A549 (cell line): ENCODE measurements around the gene KIF3A. TPM values are rescaled to one million over a fixed set of nuclear protein-coding genes. Genes with fewer than 3 reads are reported as not detected.

Experiments
- ATAC-seq, 2 experiments: fragments of 200-7000 bp in 1 of 2; fragments of >200 bp in 1 of 2; cut with Nextera tagmentation in 1 of 2; cut with Tn5 transposase in 1 of 2; 3 replicates each; pipeline versions ENCODE4 v1.8.0 to v1.9.1; 2018 to 2020; ENCODE audit warnings: mild to moderate bottlenecking in 1 of 2, moderate library complexity in 1 of 2
- CTCF ChIA-PET: fragments of 300-600 bp; sonication (Branson Sonifier 250); formaldehyde crosslinking; extraction: SDS; loops from one replicate; lab custom pipeline; 2021; ENCODE audit warnings: antibody characterized with exemption, inconsistent platforms; lab: Yijun Ruan, JAX
- POLR2A ChIA-PET: fragments of 350-600 bp; formaldehyde crosslinking; extraction: SDS; loops from one replicate; lab custom pipeline; 2021; ENCODE audit warnings: antibody characterized with exemption, inconsistent platforms; lab: Yijun Ruan, JAX
- DNase-seq, 2 experiments: peaks; one replicate each; pipeline versions ENCODE4 v3.0.0 to v3.0.0-alpha.2; 2011 to 2016; ENCODE audit warnings: low read depth in 1 of 2, low spot score in 1 of 2
- FAIRE-seq: peaks from 2 replicates; lab custom pipeline; 2011; peaks lifted over from hg19 to GRCh38; lab: Jason Lieb, UNC
- H3K27ac ChIP-seq, 2 experiments: fragments of >200 bp; sonication (Bioruptor Twin); formaldehyde crosslinking; 3 replicates each; pipeline ENCODE4 v1.5.1; 2016 to 2017
- H3K4me1 ChIP-seq: fragments of >200 bp; sonication (Bioruptor Twin); formaldehyde crosslinking; 3 replicates; pipeline ENCODE4 v1.6.1; 2016
- H3K4me2 ChIP-seq: fragments of >200 bp; sonication (Bioruptor Twin); formaldehyde crosslinking; 3 replicates; pipeline ENCODE4 v1.6.1; 2016
- H3K4me3 ChIP-seq: fragments of >200 bp; sonication (Bioruptor Twin); formaldehyde crosslinking; 3 replicates; pipeline ENCODE4 v1.5.1; 2016
- H3K9me3 ChIP-seq: fragments of >200 bp; sonication (Bioruptor Twin); formaldehyde crosslinking; 3 replicates; pipeline ENCODE4 v1.6.1; 2016
- ATOH8 ChIP-seq: fragments of 250-450 bp; sonication (Bioruptor Pico); IDR thresholded peaks from 2 replicates; pipeline ENCODE4 v1.5.0; 2020; ENCODE audit warnings: low read depth, mild to moderate bottlenecking, moderate library complexity
- CHD2 ChIP-seq: fragments of 150-350 bp; IDR thresholded peaks from 2 replicates; pipeline ENCODE4 v1.6.1; 2014; ENCODE audit warnings: low read length; ENCODE audit not compliant: partially characterized antibody
- EHF ChIP-seq: fragments of 250-450 bp; sonication (Bioruptor Pico); IDR thresholded peaks from 2 replicates; pipeline ENCODE4 v1.5.0; 2020; ENCODE audit warnings: mild to moderate bottlenecking
- FOSB ChIP-seq: fragments of 250-450 bp; sonication (Bioruptor Pico); IDR thresholded peaks from 2 replicates; pipeline ENCODE4 v1.5.0; 2020; ENCODE audit warnings: mild to moderate bottlenecking, moderate library complexity
- GATA3 ChIP-seq: IDR thresholded peaks from 2 replicates; pipeline ENCODE4 v1.6.1; 2012; ENCODE audit warnings: borderline replicate concordance
- HDAC2 ChIP-seq: fragments of 200-600 bp; sonication (generic); IDR thresholded peaks from 2 replicates; pipeline ENCODE4 v1.6.1; 2016
- JUN ChIP-seq, 2 experiments: fragments of >200 bp; sonication (Bioruptor Twin); formaldehyde crosslinking; IDR thresholded peaks; 2 replicates in 1 of 2; 3 replicates in 1 of 2; pipeline ENCODE4 v1.6.1; 2016 to 2017
- MYC ChIP-seq: IDR thresholded peaks from 2 replicates; pipeline ENCODE4 v1.6.1; 2012; ENCODE audit warnings: mild to moderate bottlenecking, inconsistent platforms, low read length, improper control_type of control experiment, borderline replicate concordance
- PBX3 ChIP-seq: IDR thresholded peaks from 2 replicates; pipeline ENCODE4 v1.6.1; 2012
- PHF8 ChIP-seq: fragments of 200-600 bp; sonication (generic); IDR thresholded peaks from 2 replicates; pipeline ENCODE4 v1.6.1; 2016; ENCODE audit warnings: low read depth, mild to moderate bottlenecking, antibody characterized with exemption, moderate library complexity, borderline replicate concordance
- POLR2AphosphoS2 ChIP-seq: conservative IDR thresholded peaks from 2 replicates; pipeline ENCODE4 v1.6.1; 2012; ENCODE audit warnings: low read length, improper control_type of control experiment, inconsistent platforms
- RARB ChIP-seq: fragments of 250-450 bp; sonication (Bioruptor Pico); IDR thresholded peaks from 2 replicates; pipeline ENCODE4 v1.8.0; 2021; ENCODE audit warnings: mild to moderate bottlenecking, moderate library complexity
- RCOR1 ChIP-seq: fragments of 150-350 bp; IDR thresholded peaks from 2 replicates; pipeline ENCODE4 v1.6.1; 2014; ENCODE audit warnings: antibody characterized with exemption, low read length, low read depth
- REST ChIP-seq: fragments of 200-600 bp; sonication (generic); IDR thresholded peaks from 2 replicates; pipeline ENCODE4 v1.6.1; 2016; ENCODE audit warnings: antibody characterized with exemption, mild to moderate bottlenecking, moderate library complexity
- RNF2 ChIP-seq: fragments of 200-600 bp; sonication (generic); IDR thresholded peaks from 2 replicates; pipeline ENCODE4 v1.6.1; 2016; ENCODE audit warnings: low read depth, mild to moderate bottlenecking, antibody characterized with exemption, moderate library complexity, borderline replicate concordance
- SREBF2 ChIP-seq: fragments of 450-650 bp; IDR thresholded peaks from 2 replicates; pipeline ENCODE4 v1.6.1; 2014; ENCODE audit warnings: mild to moderate bottlenecking, moderate library complexity
- TFCP2L1 ChIP-seq: fragments of 250-450 bp; sonication (Bioruptor Pico); IDR thresholded peaks from 2 replicates; pipeline ENCODE4 v1.5.0; 2021; ENCODE audit warnings: mild to moderate bottlenecking
- ZFP36 ChIP-seq: fragments of 450-650 bp; IDR thresholded peaks from 2 replicates; pipeline ENCODE4 v1.6.1; 2014; ENCODE audit warnings: borderline replicate concordance; ENCODE audit not compliant: partially characterized antibody
- ZSCAN20 ChIP-seq: fragments of 250-450 bp; sonication (Bioruptor Pico); IDR thresholded peaks from 2 replicates; pipeline ENCODE4 v1.8.0; 2022; ENCODE audit warnings: mild to moderate bottlenecking, moderate library complexity
- WGBS: methylation state at CpG from one replicate; pipeline ENCODE4 v1.1.6; 2017; ENCODE audit errors: missing lambda C conversion rate; 5-methylcytosine and 5-hydroxymethylcytosine counted together
- polyA plus RNA-seq, 4 experiments: library from polyadenylated mRNA; depleted of rRNA in 3 of 4; stranded (reverse); fragments of >200 nt; fragmentation: RNase III in 1 of 4; extraction: RNeasy Plus Mini Kit Qiagen cat#74134 plus additional on column Dnase treatment in 1 of 4; gene quantifications; 2 replicates in 3 of 4; 3 replicates in 1 of 4; pipeline ENCODE4 v1.2.3, GENCODE V29; 2011 to 2017

KIF3A gene
- polyA plus RNA-seq, 2 of the 4 experiments (the other 2 are of a cell fraction) = 12.8 to 20.5 TPM

- POLR2A ChIA-PET = no interaction called here
These were observed 90.6 kb downstream of the KIF3A start for GRCh38 chr5:132646583-132647266.

GRCh38 chr5:132644177-132644576 is 93.2 kb downstream of the KIF3A start:
- no peak for ATAC-seq
- ChIA-PET POLR2A (no interaction called here), CTCF (interaction anchor here (0.7 to 2.5 kb wide), 5 partner anchors 12 to 138 kb away, joined by 3 to 5 read pairs (median 3); no protein-coding TSS in a partner anchor)
- Histone ChIP-seq H3K4me1 (no peaks in the 10 kb centered on the region), H3K4me3 (no peak overlapping the region), H3K9me3 (no peaks in the 10 kb centered on the region), H3K27ac (no peak overlapping the region), H3K4me2 (no peak overlapping the region)
- no peak for FAIRE-seq
- no peak for DNase-seq
- TF ChIP-seq ZFP36 (no peak), POLR2AphosphoS2 (no peak)

More at GRCh38 chr5:132646583-132647266, 90.6 kb downstream of the KIF3A start:
- Histone ChIP-seq H3K9me3 (no peaks in the 10 kb centered on the region), H3K4me2 (no peak overlapping the region), H3K4me3 (no peak overlapping the region), H3K27ac (no peak overlapping the region), H3K4me1 (no peaks in the 10 kb centered on the region)
- no peak for TF ChIP-seq CHD2
- TF ChIP-seq REST = no peak
- no peak for TF ChIP-seq EHF (CRISPR knock-in tag)
- no peak for TF ChIP-seq ATOH8 (CRISPR knock-in tag)
- no peak for TF ChIP-seq PHF8
- no peak for TF ChIP-seq RARB (CRISPR knock-in tag)
- TF ChIP-seq TFCP2L1 (CRISPR knock-in tag) = no peak
- TF ChIP-seq ZSCAN20 (CRISPR knock-in tag) = no peak
- TF ChIP-seq JUN (IDR thresholded peaks at IDR 0.05) = no peak
- TF ChIP-seq MYC = no peak
- TF ChIP-seq SREBF2 = no peak
- TF ChIP-seq HDAC2 = no peak
- no peak for TF ChIP-seq GATA3
- TF ChIP-seq RNF2 = no peak
- no peak for TF ChIP-seq PBX3
- no peak for TF ChIP-seq FOSB (CRISPR knock-in tag)
- no peak for TF ChIP-seq RCOR1
- CTCF ChIA-PET = interaction anchor here (0.6 kb wide), 1 partner anchor 297 kb away, joined by 3 read pairs; no protein-coding TSS in a partner anchor
- ATAC-seq (no peak), FAIRE-seq (no peak), DNase-seq (no peak)
- WGBS = 90% methylated on average over 11 of the region's 11 CpGs

Other genes starting within 250 kb of the KIF3A start
- gene IRF1, start 246.8 kb downstream of the KIF3A start, polyA plus RNA-seq (2011; rRNA removed) = 10.9 and 11.2 TPM in 2 replicates
- gene IRF1, start 246.8 kb downstream of the KIF3A start, polyA plus RNA-seq (2017; fragmentation: RNase III; extraction: RNeasy Plus Mini Kit Qiagen cat#74134 plus additional on column Dnase treatment) = 13.3 to 15.5 TPM (median 15.1 TPM) in 3 replicates
- gene IL5, start 194.0 kb downstream of the KIF3A start, polyA plus RNA-seq (2011; rRNA removed) = not detected in 2 replicates
- gene IL5, start 194.0 kb downstream of the KIF3A start, polyA plus RNA-seq (2017; fragmentation: RNase III; extraction: RNeasy Plus Mini Kit Qiagen cat#74134 plus additional on column Dnase treatment) = not detected in 3 replicates
- gene RAD50, start 180.6 kb downstream of the KIF3A start, polyA plus RNA-seq (2011; rRNA removed) = 51.6 and 81.5 TPM in 2 replicates
- 39.6 to 48.2 TPM (median 41.6 TPM) in 3 replicates for gene RAD50, start 180.6 kb downstream of the KIF3A start, polyA plus RNA-seq (2017; fragmentation: RNase III; extraction: RNeasy Plus Mini Kit Qiagen cat#74134 plus additional on column Dnase treatment)
- not detected in 2 replicates for gene IL13, start 79.4 kb downstream of the KIF3A start, polyA plus RNA-seq (2011; rRNA removed)
- gene IL13, start 79.4 kb downstream of the KIF3A start, polyA plus RNA-seq (2017; fragmentation: RNase III; extraction: RNeasy Plus Mini Kit Qiagen cat#74134 plus additional on column Dnase treatment) = 0.08 to 0.13 TPM in 2 of 3 replicates, not detected in the other
- not detected in 2 replicates for gene IL4, start 63.6 kb downstream of the KIF3A start, polyA plus RNA-seq (2011; rRNA removed)
- gene IL4, start 63.6 kb downstream of the KIF3A start, polyA plus RNA-seq (2017; fragmentation: RNase III; extraction: RNeasy Plus Mini Kit Qiagen cat#74134 plus additional on column Dnase treatment) = not detected in 3 replicates
- 0.17 and 0.33 TPM in 2 replicates for gene CCNI2, start 9.9 kb upstream of the KIF3A start, polyA plus RNA-seq (2011; rRNA removed)
- gene CCNI2, start 9.9 kb upstream of the KIF3A start, polyA plus RNA-seq (2017; fragmentation: RNase III; extraction: RNeasy Plus Mini Kit Qiagen cat#74134 plus additional on column Dnase treatment) = 0.07 to 0.26 TPM (median 0.17 TPM) in 3 replicates
- 29.2 and 29.6 TPM in 2 replicates for gene SEPTIN8, start 39.7 kb upstream of the KIF3A start, polyA plus RNA-seq (2011; rRNA removed)
- gene SEPTIN8, start 39.7 kb upstream of the KIF3A start, polyA plus RNA-seq (2017; fragmentation: RNase III; extraction: RNeasy Plus Mini Kit Qiagen cat#74134 plus additional on column Dnase treatment) = 19.0 to 21.7 TPM (median 20.8 TPM) in 3 replicates
- gene SOWAHA, start 75.8 kb upstream of the KIF3A start, polyA plus RNA-seq (2011; rRNA removed) = 0.07 and 0.10 TPM in 2 replicates
- 0.03 to 0.08 TPM (median 0.06 TPM) in 3 replicates for gene SOWAHA, start 75.8 kb upstream of the KIF3A start, polyA plus RNA-seq (2017; fragmentation: RNase III; extraction: RNeasy Plus Mini Kit Qiagen cat#74134 plus additional on column Dnase treatment)
- 3.5 and 4.5 TPM in 2 replicates for gene SHROOM1, start 93.1 kb upstream of the KIF3A start, polyA plus RNA-seq (2011; rRNA removed)
- gene SHROOM1, start 93.1 kb upstream of the KIF3A start, polyA plus RNA-seq (2017; fragmentation: RNase III; extraction: RNeasy Plus Mini Kit Qiagen cat#74134 plus additional on column Dnase treatment) = 5.4 to 7.2 TPM (median 6.0 TPM) in 3 replicates
- 0.83 and 0.85 TPM in 2 replicates for gene GDF9, start 128.9 kb upstream of the KIF3A start, polyA plus RNA-seq (2011; rRNA removed)
- 0.25 to 0.49 TPM (median 0.37 TPM) in 3 replicates for gene GDF9, start 128.9 kb upstream of the KIF3A start, polyA plus RNA-seq (2017; fragmentation: RNase III; extraction: RNeasy Plus Mini Kit Qiagen cat#74134 plus additional on column Dnase treatment)
- 497 and 500 TPM in 2 replicates for gene UQCRQ, start 129.1 kb upstream of the KIF3A start, polyA plus RNA-seq (2011; rRNA removed)
- 424 to 448 TPM (median 441 TPM) in 3 replicates for gene UQCRQ, start 129.1 kb upstream of the KIF3A start, polyA plus RNA-seq (2017; fragmentation: RNase III; extraction: RNeasy Plus Mini Kit Qiagen cat#74134 plus additional on column Dnase treatment)
- gene LEAP2, start 136.1 kb upstream of the KIF3A start, polyA plus RNA-seq (2011; rRNA removed) = 4.1 and 4.8 TPM in 2 replicates
- 1.6 to 2.1 TPM (median 2.0 TPM) in 3 replicates for gene LEAP2, start 136.1 kb upstream of the KIF3A start, polyA plus RNA-seq (2017; fragmentation: RNase III; extraction: RNeasy Plus Mini Kit Qiagen cat#74134 plus additional on column Dnase treatment)
- gene AFF4, start 226.1 kb upstream of the KIF3A start, polyA plus RNA-seq (2011; rRNA removed) = 43.5 and 52.7 TPM in 2 replicates
- gene AFF4, start 226.1 kb upstream of the KIF3A start, polyA plus RNA-seq (2017; fragmentation: RNase III; extraction: RNeasy Plus Mini Kit Qiagen cat#74134 plus additional on column Dnase treatment) = 20.8 to 22.4 TPM (median 22.1 TPM) in 3 replicates